ENCODE measurements around the gene GRIFIN.

DNA sequence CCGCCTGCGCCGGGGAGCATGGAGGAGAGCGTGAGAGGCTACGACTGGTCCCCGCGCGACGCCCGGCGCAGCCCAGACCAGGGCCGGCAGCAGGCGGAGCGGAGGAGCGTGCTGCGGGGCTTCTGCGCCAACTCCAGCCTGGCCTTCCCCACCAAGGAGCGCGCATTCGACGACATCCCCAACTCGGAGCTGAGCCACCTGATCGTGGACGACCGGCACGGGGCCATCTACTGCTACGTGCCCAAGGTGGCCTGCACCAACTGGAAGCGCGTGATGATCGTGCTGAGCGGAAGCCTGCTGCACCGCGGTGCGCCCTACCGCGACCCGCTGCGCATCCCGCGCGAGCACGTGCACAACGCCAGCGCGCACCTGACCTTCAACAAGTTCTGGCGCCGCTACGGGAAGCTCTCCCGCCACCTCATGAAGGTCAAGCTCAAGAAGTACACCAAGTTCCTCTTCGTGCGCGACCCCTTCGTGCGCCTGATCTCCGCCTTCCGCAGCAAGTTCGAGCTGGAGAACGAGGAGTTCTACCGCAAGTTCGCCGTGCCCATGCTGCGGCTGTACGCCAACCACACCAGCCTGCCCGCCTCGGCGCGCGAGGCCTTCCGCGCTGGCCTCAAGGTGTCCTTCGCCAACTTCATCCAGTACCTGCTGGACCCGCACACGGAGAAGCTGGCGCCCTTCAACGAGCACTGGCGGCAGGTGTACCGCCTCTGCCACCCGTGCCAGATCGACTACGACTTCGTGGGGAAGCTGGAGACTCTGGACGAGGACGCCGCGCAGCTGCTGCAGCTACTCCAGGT is 43.1 kb downstream of the GRIFIN start:
- no peak for TF ChIP-seq CTCF (tag by site-specific recombination; IDR thresholded peaks at IDR 0.05)
- TF ChIP-seq KLF10 (tag by site-specific recombination; IDR thresholded peaks at IDR 0.05): no peak
- TF ChIP-seq PBX3 (CRISPR knock-in tag; IDR thresholded peaks at IDR 0.05): no peak
- TF ChIP-seq SALL2 (tag by site-specific recombination; IDR thresholded peaks at IDR 0.05; ENCODE audit: borderline replicate concordance): no peak
- no peak for TF ChIP-seq GLIS1 (tag by site-specific recombination; IDR thresholded peaks at IDR 0.05)
- TF ChIP-seq ZNF140 (tag by site-specific recombination; IDR thresholded peaks at IDR 0.05): no peak
- TF ChIP-seq YY1 (tag by site-specific recombination; IDR thresholded peaks at IDR 0.05): no peak
- no peak for TF ChIP-seq REST (tag by site-specific recombination; IDR thresholded peaks at IDR 0.05)
- no peak for TF ChIP-seq ZNF24 (tag by site-specific recombination; IDR thresholded peaks at IDR 0.05)
- no peak for TF ChIP-seq ZNF548 (tag by site-specific recombination; IDR thresholded peaks at IDR 0.05)

Measured in HEK293 (cell line).